Measurements from ENCODE around the gene DNMT3L.
"Not testable (repeated sequence)": the region's sequence is repeated elsewhere in the genome, so short reads cannot be mapped to it uniquely, and the experiment has no call there.

Gene DNMT3L

GRCh38 chr21:44220674-44221073, 41.0 kb downstream of the DNMT3L start:
- not testable (repeated sequence) for H3K4me1 Mint-ChIP-seq (ENCODE audit: low read depth); DNase-seq (ENCODE audit: low spot score); H3K27me3 Mint-ChIP-seq (ENCODE audit: low read depth); H3K4me3 Mint-ChIP-seq; H3K36me3 Mint-ChIP-seq (ENCODE audit: low read depth); H3K9me3 Mint-ChIP-seq; H3K27ac Mint-ChIP-seq

- not testable (repeated sequence) for H3K27me3 Mint-ChIP-seq (ENCODE audit: low read depth); H3K27ac Mint-ChIP-seq; H3K36me3 Mint-ChIP-seq (ENCODE audit: low read depth)
Measured at GRCh38 chr21:44218461-44218860, 43.2 kb downstream of the DNMT3L start.

GRCh38 chr21:44211978-44212377, 49.7 kb downstream of the DNMT3L start:
- not testable (repeated sequence) for H3K4me3 Mint-ChIP-seq; H3K36me3 Mint-ChIP-seq (ENCODE audit: low read depth); H3K9me3 Mint-ChIP-seq; H3K4me1 Mint-ChIP-seq (ENCODE audit: low read depth); DNase-seq (ENCODE audit: low spot score); H3K27ac Mint-ChIP-seq; H3K27me3 Mint-ChIP-seq (ENCODE audit: low read depth)

More at GRCh38 chr21:44218461-44218860, 43.2 kb downstream of the DNMT3L start:
- DNase-seq (ENCODE audit: low spot score); H3K4me3 Mint-ChIP-seq; H3K4me1 Mint-ChIP-seq (ENCODE audit: low read depth); H3K9me3 Mint-ChIP-seq: not testable (repeated sequence)

- H3K9me3 Mint-ChIP-seq; H3K4me1 Mint-ChIP-seq (ENCODE audit: low read depth); H3K36me3 Mint-ChIP-seq (ENCODE audit: low read depth); H3K27ac Mint-ChIP-seq; H3K4me3 Mint-ChIP-seq; H3K27me3 Mint-ChIP-seq (ENCODE audit: low read depth); DNase-seq (ENCODE audit: low spot score): not testable (repeated sequence)
Measured at GRCh38 chr21:44211574-44211973, 50.1 kb downstream of the DNMT3L start.

- not testable (repeated sequence) for H3K4me1 Mint-ChIP-seq (ENCODE audit: low read depth); H3K9me3 Mint-ChIP-seq; DNase-seq (ENCODE audit: low spot score)
Measured at GRCh38 chr21:44207860-44208646, 53.6 kb downstream of the DNMT3L start.

GRCh38 chr21:44206698-44207676, 54.7 kb downstream of the DNMT3L start:
- not testable (repeated sequence) for H3K9me3 Mint-ChIP-seq; H3K4me1 Mint-ChIP-seq (ENCODE audit: low read depth); DNase-seq (ENCODE audit: low spot score); H3K27me3 Mint-ChIP-seq (ENCODE audit: low read depth); H3K36me3 Mint-ChIP-seq (ENCODE audit: low read depth); H3K4me3 Mint-ChIP-seq; H3K27ac Mint-ChIP-seq

More at GRCh38 chr21:44207860-44208646, 53.6 kb downstream of the DNMT3L start:
- H3K4me3 Mint-ChIP-seq; H3K27ac Mint-ChIP-seq; H3K36me3 Mint-ChIP-seq (ENCODE audit: low read depth); H3K27me3 Mint-ChIP-seq (ENCODE audit: low read depth): not testable (repeated sequence)

- H3K9me3 Mint-ChIP-seq; H3K27me3 Mint-ChIP-seq (ENCODE audit: low read depth); H3K27ac Mint-ChIP-seq; H3K36me3 Mint-ChIP-seq (ENCODE audit: low read depth); H3K4me1 Mint-ChIP-seq (ENCODE audit: low read depth); DNase-seq (ENCODE audit: low spot score); H3K4me3 Mint-ChIP-seq: not testable (repeated sequence)
Measured at GRCh38 chr21:44206187-44206586, 55.5 kb downstream of the DNMT3L start.

GRCh38 chr21:44202590-44203299, 59.0 kb downstream of the DNMT3L start:
- not testable (repeated sequence) for H3K36me3 Mint-ChIP-seq (ENCODE audit: low read depth); H3K27ac Mint-ChIP-seq; H3K4me3 Mint-ChIP-seq; H3K27me3 Mint-ChIP-seq (ENCODE audit: low read depth); DNase-seq (ENCODE audit: low spot score); H3K9me3 Mint-ChIP-seq; H3K4me1 Mint-ChIP-seq (ENCODE audit: low read depth)

GRCh38 chr21:44199997-44200396, 61.7 kb downstream of the DNMT3L start:
- H3K9me3 Mint-ChIP-seq; H3K27me3 Mint-ChIP-seq (ENCODE audit: low read depth); H3K36me3 Mint-ChIP-seq (ENCODE audit: low read depth); H3K27ac Mint-ChIP-seq; H3K4me1 Mint-ChIP-seq (ENCODE audit: low read depth); H3K4me3 Mint-ChIP-seq; DNase-seq (ENCODE audit: low spot score): not testable (repeated sequence)

GRCh38 chr21:44199448-44199847, 62.2 kb downstream of the DNMT3L start:
- no peaks in the 10 kb centered on the region for H3K36me3 Mint-ChIP-seq (ENCODE audit: low read depth)
- H3K4me1 Mint-ChIP-seq (ENCODE audit: low read depth), result no peaks in the 10 kb centered on the region
- no peak overlapping the region for H3K27ac Mint-ChIP-seq
- DNase-seq (ENCODE audit: low spot score), result no peak
- H3K4me3 Mint-ChIP-seq, result no peak overlapping the region
- no peaks in the 10 kb centered on the region for H3K27me3 Mint-ChIP-seq (ENCODE audit: low read depth)
- no peaks in the 10 kb centered on the region for H3K9me3 Mint-ChIP-seq

GRCh38 chr21:44197156-44197516, 64.6 kb downstream of the DNMT3L start:
- not testable (repeated sequence) for H3K36me3 Mint-ChIP-seq (ENCODE audit: low read depth); H3K4me1 Mint-ChIP-seq (ENCODE audit: low read depth); DNase-seq (ENCODE audit: low spot score); H3K9me3 Mint-ChIP-seq; H3K4me3 Mint-ChIP-seq; H3K27ac Mint-ChIP-seq; H3K27me3 Mint-ChIP-seq (ENCODE audit: low read depth)

Data from T-helper 2 cell treated with Interferon-gamma antibody and Interleukin-4, amounts not matched to agents 5 μg/mL and 100 μg/mL, for 36 hours (primary cell).